Measurements from ENCODE around the gene MTM1.

- TF ChIP-seq CTCF (conservative IDR thresholded peaks at IDR 0.05; ENCODE audit: low read depth in 2 of 2) (no peak), REST (IDR thresholded peaks at IDR 0.05; ENCODE audit: unreplicated experiment) (no peak), ETS1 (IDR thresholded peaks at IDR 0.05) (no peak), POLR2AphosphoS5 (IDR thresholded peaks at IDR 0.05; ENCODE audit: low read depth) (no peak), EZH2 (IDR thresholded peaks at IDR 0.05; ENCODE audit: low read depth, unreplicated experiment) (no peak), EZH2phosphoT487 (IDR thresholded peaks at IDR 0.05; ENCODE audit: unreplicated experiment) (no peak), ZNF331 (CRISPR knock-in tag; IDR thresholded peaks at IDR 0.05; ENCODE audit: low read depth) (no peak), STAT1 (IDR thresholded peaks at IDR 0.05; ENCODE audit: unreplicated experiment) (no peak), CREB1 (CRISPR knock-in tag; IDR thresholded peaks at IDR 0.05; ENCODE audit: low read depth) (no peak)
These were observed 20.2 kb upstream of the MTM1 start for GRCh38 chrX:150548251-150548650.
